LoVo (cell line): Measurements from ENCODE around the gene FOXB2.
"Not testable (repeated sequence)": the region's sequence is repeated elsewhere in the genome, so short reads cannot be mapped to it uniquely, and the experiment has no call there.

Experiments
- DNase-seq: peaks from one replicate; pipeline ENCODE4 v3.0.0-alpha.2; 2016; ENCODE audit warnings: low spot score

The FOXB2 gene

GRCh38 chr9:77019236-77019925 is at the start of gene FOXB2:
TSS of gene FOXB2 (plus strand) at chr9:77019655. CDS start at chr9:77019655, 0 bp downstream.
- no peak for DNase-seq

GRCh38 chr9:76969716-76970115 is 49.7 kb upstream of the FOXB2 start:
- no peak for DNase-seq

- not testable (repeated sequence) for DNase-seq
These were observed 40.6 kb upstream of the FOXB2 start for GRCh38 chr9:76978831-76979230.

GRCh38 chr9:76980566-76980965 is 38.9 kb upstream of the FOXB2 start:
- DNase-seq: no peak

GRCh38 chr9:76984486-76984885 is 35.0 kb upstream of the FOXB2 start:
- no peak for DNase-seq

GRCh38 chr9:76985581-76985980 is 33.9 kb upstream of the FOXB2 start:
- DNase-seq: no peak

GRCh38 chr9:76987594-76988200 is 31.8 kb upstream of the FOXB2 start:
- DNase-seq: peak; percentile 42

- DNase-seq: no peak
These were observed 30.5 kb upstream of the FOXB2 start for GRCh38 chr9:76988941-76989340.

- DNase-seq: no peak
These were observed 30.0 kb upstream of the FOXB2 start for GRCh38 chr9:76989501-76989900.

GRCh38 chr9:76996700-76997099 is 22.8 kb upstream of the FOXB2 start:
- peak; percentile 5 for DNase-seq

GRCh38 chr9:76999261-76999660 is 20.2 kb upstream of the FOXB2 start:
- DNase-seq: no peak

GRCh38 chr9:77000330-77000729 is 19.1 kb upstream of the FOXB2 start:
- DNase-seq: no peak

- no peak for DNase-seq
These were observed 16.1 kb upstream of the FOXB2 start for GRCh38 chr9:77003366-77003765.

GRCh38 chr9:77005216-77005615 is 14.2 kb upstream of the FOXB2 start:
- no peak for DNase-seq

- DNase-seq: no peak
These were observed 8.9 kb upstream of the FOXB2 start for GRCh38 chr9:77010527-77010926.

- peak; percentile 12 for DNase-seq
These were observed 7.3 kb upstream of the FOXB2 start for GRCh38 chr9:77011973-77012821.

- DNase-seq: no peak
These were observed 6.1 kb upstream of the FOXB2 start for GRCh38 chr9:77013206-77013931.

- no peak for DNase-seq
These were observed 5.4 kb upstream of the FOXB2 start for GRCh38 chr9:77013932-77014596.

GRCh38 chr9:77014597-77015263 is 4.7 kb upstream of the FOXB2 start:
- DNase-seq: no peak

- DNase-seq: no peak
These were observed 4.0 kb upstream of the FOXB2 start for GRCh38 chr9:77015327-77016048.
